ENCODE results near the gene SLIT3.

DNA sequence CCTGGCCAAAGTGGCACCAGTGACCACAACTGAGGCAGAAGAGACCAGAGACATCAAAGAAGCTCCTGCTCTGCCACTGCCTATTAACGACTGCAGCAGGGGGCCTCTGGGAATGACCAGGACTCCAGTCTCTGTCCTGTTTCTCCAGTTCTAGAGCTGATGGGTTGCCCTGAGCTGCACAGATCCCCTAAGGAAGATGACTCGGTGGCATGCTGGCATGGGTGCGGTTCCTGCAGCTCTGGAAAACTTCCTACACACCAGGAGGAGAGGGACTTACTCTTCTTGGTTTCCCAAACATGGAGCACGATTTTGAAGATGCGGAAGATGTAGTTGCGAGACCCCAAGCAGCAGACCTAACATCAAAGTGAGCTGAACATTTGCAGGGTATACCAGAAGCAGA lies 2.7 kb downstream of the SLIT3 start:
- TF ChIP-seq, protein P1, sequence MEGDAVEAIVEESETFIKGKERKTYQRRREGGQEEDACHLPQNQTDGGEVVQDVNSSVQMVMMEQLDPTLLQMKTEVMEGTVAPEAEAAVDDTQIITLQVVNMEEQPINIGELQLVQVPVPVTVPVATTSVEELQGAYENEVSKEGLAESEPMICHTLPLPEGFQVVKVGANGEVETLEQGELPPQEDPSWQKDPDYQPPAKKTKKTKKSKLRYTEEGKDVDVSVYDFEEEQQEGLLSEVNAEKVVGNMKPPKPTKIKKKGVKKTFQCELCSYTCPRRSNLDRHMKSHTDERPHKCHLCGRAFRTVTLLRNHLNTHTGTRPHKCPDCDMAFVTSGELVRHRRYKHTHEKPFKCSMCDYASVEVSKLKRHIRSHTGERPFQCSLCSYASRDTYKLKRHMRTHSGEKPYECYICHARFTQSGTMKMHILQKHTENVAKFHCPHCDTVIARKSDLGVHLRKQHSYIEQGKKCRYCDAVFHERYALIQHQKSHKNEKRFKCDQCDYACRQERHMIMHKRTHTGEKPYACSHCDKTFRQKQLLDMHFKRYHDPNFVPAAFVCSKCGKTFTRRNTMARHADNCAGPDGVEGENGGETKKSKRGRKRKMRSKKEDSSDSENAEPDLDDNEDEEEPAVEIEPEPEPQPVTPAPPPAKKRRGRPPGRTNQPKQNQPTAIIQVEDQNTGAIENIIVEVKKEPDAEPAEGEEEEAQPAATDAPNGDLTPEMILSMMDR (IDR thresholded peaks at IDR 0.05) = no peak
- TF ChIP-seq POLR2A (IDR thresholded peaks at IDR 0.05) = no peak
